Lower lobe of right lung (tissue), 2 donors: ENCODE measurements around the gene JAM3. TPM values are rescaled to one million over a fixed set of nuclear protein-coding genes. Genes with fewer than 3 reads are reported as not detected.
"Not testable (repeated sequence)": the region's sequence is repeated elsewhere in the genome, so short reads cannot be mapped to it uniquely, and the experiment has no call there.

Experiments
- ATAC-seq, 2 donors: fragments of 200-7000 bp; cut with Tn5 transposase; one replicate each; pipeline ENCODE4 v1.9.1; 2020 to 2022; ENCODE audit warnings: mild to moderate bottlenecking in 2 of 2, moderate library complexity in 2 of 2
- DNase-seq: peaks from one replicate; pipeline ENCODE4 v3.0.0-alpha.2; 2020
- H3K27ac ChIP-seq: fragments of 200-600 bp; one replicate; pipeline ENCODE4 v1.8.0; 2022
- H3K27me3 ChIP-seq: fragments of 200-600 bp; one replicate; pipeline ENCODE4 v1.8.0; 2022; ENCODE audit warnings: low read depth
- H3K36me3 ChIP-seq: fragments of 200-600 bp; one replicate; pipeline ENCODE4 v1.8.0; 2022; ENCODE audit warnings: mild to moderate bottlenecking
- H3K4me1 ChIP-seq: fragments of 200-600 bp; one replicate; pipeline ENCODE4 v1.8.0; 2022
- H3K4me3 ChIP-seq: fragments of 200-600 bp; one replicate; pipeline ENCODE4 v1.8.0; 2022; ENCODE audit warnings: mild to moderate bottlenecking
- H3K9me3 ChIP-seq: fragments of 200-600 bp; one replicate; pipeline ENCODE4 v1.8.0; 2022
- CTCF ChIP-seq: fragments of 200-600 bp; IDR thresholded peaks from one replicate; pipeline ENCODE4 v1.8.0; 2022; ENCODE audit warnings: antibody characterized with exemption, mild to moderate bottlenecking
- intact Hi-C: fragments of 100-400 bp; cut with DNase I; formaldehyde crosslinking; loops from one replicate; pipeline ENCODE4 v1.11.0; 2022
- total RNA-seq: library from RNA; stranded (reverse); fragmentation: NEBNext Ultra II Directional; extraction: Animal tissue kit (Norgen Biotek cat#: 25700); gene quantifications from one replicate; pipeline ENCODE4 v1.2.1, GENCODE V29; 2021
- donor health status: DM: no; HTN: yes; CAD: no; lungs with severe emphysema.

Gene JAM3
- total RNA-seq, 1 donor from 2014 or later = 32.1 TPM

GRCh38 chr11:134097166-134097565 is 28.3 kb downstream of the JAM3 start:
- H3K9me3 ChIP-seq = no peaks in the 10 kb centered on the region
- H3K4me1 ChIP-seq = peaks cover 3% of the 10 kb centered on the region
- no peaks in the 10 kb centered on the region for H3K27me3 ChIP-seq
- DNase-seq = no peak
- ATAC-seq = no peak
- no peak overlapping the region for H3K4me3 ChIP-seq
- no peaks in the 10 kb centered on the region for H3K36me3 ChIP-seq
- no peak for TF ChIP-seq CTCF
- intact Hi-C loops = no loop called here
- no peak overlapping the region for H3K27ac ChIP-seq

GRCh38 chr11:134098566-134099184 is 29.8 kb downstream of the JAM3 start:
- intact Hi-C loops = no loop called here
- no peaks in the 10 kb centered on the region for H3K9me3 ChIP-seq
- H3K27me3 ChIP-seq = no peaks in the 10 kb centered on the region
- TF ChIP-seq CTCF = no peak
- DNase-seq (no peak), ATAC-seq (no peak)
- no peaks in the 10 kb centered on the region for H3K36me3 ChIP-seq
- peaks cover 3% of the 10 kb centered on the region for H3K4me1 ChIP-seq
- no peak overlapping the region for H3K27ac ChIP-seq
- H3K4me3 ChIP-seq = no peak overlapping the region

- TF ChIP-seq CTCF = no peak
These were observed 31.3 kb downstream of the JAM3 start for GRCh38 chr11:134100171-134100570.

GRCh38 chr11:134101282-134101681 is 32.4 kb downstream of the JAM3 start:
- Histone ChIP-seq H3K9me3 (no peaks in the 10 kb centered on the region), H3K27ac (no peak overlapping the region), H3K4me1 (peaks cover 3% of the 10 kb centered on the region), H3K27me3 (no peaks in the 10 kb centered on the region), H3K4me3 (no peak overlapping the region), H3K36me3 (no peaks in the 10 kb centered on the region)
- intact Hi-C loops = no loop called here
- DNase-seq (no peak), ATAC-seq (no peak)
- no peak for TF ChIP-seq CTCF

More at GRCh38 chr11:134100171-134100570, 31.3 kb downstream of the JAM3 start:
- intact Hi-C loops = no loop called here
- no peak overlapping the region for H3K4me3 ChIP-seq
- H3K9me3 ChIP-seq = no peaks in the 10 kb centered on the region
- H3K27me3 ChIP-seq = no peaks in the 10 kb centered on the region
- DNase-seq = no peak
- no peak overlapping the region for H3K27ac ChIP-seq
- H3K36me3 ChIP-seq = no peaks in the 10 kb centered on the region
- peaks cover 3% of the 10 kb centered on the region for H3K4me1 ChIP-seq
- no peak for ATAC-seq

GRCh38 chr11:134110252-134110815 is 41.5 kb downstream of the JAM3 start:
- no peak overlapping the region for H3K4me3 ChIP-seq
- intact Hi-C loops = no loop called here
- ATAC-seq (no peak), DNase-seq (no peak)
- no peaks in the 10 kb centered on the region for H3K36me3 ChIP-seq
- no peak overlapping the region for H3K27ac ChIP-seq
- TF ChIP-seq CTCF = no peak
- H3K9me3 ChIP-seq = peaks cover 3% of the 10 kb centered on the region
- no peaks in the 10 kb centered on the region for H3K27me3 ChIP-seq
- H3K4me1 ChIP-seq = no peaks in the 10 kb centered on the region

GRCh38 chr11:134113787-134114186 is 44.9 kb downstream of the JAM3 start:
- H3K27me3 ChIP-seq, H3K9me3 ChIP-seq, H3K36me3 ChIP-seq, intact Hi-C loops, ATAC-seq, H3K4me3 ChIP-seq, H3K4me1 ChIP-seq, DNase-seq, H3K27ac ChIP-seq: not testable (repeated sequence)
